HTERT RPE-1 (cell line): ENCODE results near the gene RGS4.

ENCODE experiments used
- in situ Hi-C: fragments of 300-500 bp; cut with MboI; formaldehyde crosslinking; loops from 4 replicates; pipeline ENCODE4 v1.14.3; 2020; ENCODE audit warnings: low sequenced_read_pairs

Gene RGS4

GRCh38 chr1:163069142-163069541 is at the start of gene RGS4:
Gene RGS4, plus strand, starts transcription at chr1:163069361. Its CDS starts 124 bp downstream, at chr1:163069485.
- in situ Hi-C loops, result no loop called here

GRCh38 chr1:163022129-163022528 is 47.0 kb upstream of the RGS4 start:
- in situ Hi-C loops, result no loop called here

DNA sequence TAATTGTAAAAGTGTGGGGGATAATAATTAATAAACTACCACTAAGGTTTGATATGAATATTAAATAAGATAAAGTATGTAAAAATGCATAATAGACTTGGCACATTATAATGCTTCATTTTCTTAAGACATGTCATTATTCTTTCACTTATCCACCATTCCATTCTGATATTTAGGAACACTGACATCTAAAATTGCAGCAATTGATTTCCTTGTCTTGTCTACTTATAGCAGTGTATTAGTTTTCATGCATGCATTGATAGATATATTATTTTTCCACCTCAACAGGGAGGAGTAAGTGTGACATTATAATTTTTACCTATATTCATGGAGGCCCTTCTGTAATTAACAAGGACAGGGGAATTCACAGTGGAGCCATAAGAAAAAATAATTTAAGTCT is 41.6 kb upstream of the RGS4 start:
- in situ Hi-C loops, result no loop called here

- in situ Hi-C loops, result no loop called here
These were observed 39.3 kb upstream of the RGS4 start for GRCh38 chr1:163029901-163030300.

GRCh38 chr1:163035446-163036249 is 33.5 kb upstream of the RGS4 start:
- in situ Hi-C loops, result no loop called here

DNA sequence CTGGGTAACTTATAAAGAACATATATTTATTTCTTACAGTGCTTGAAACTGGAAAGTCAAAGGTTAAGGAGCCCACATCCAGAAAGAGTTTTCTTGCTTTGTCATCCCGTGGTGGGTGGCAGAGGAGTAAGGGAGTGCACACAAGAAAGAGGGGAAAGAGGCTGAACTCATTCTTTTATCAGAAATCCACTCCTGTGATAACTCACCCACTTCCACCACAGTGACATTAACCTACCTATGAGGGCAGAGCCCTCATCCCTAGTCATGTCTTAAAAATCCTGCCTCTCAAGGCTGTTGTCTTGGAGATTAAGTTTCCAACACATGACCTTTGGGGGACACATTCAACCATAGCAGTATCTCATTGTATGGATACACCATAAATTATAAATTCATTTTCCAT is 32.5 kb upstream of the RGS4 start:
- in situ Hi-C loops, result no loop called here

DNA sequence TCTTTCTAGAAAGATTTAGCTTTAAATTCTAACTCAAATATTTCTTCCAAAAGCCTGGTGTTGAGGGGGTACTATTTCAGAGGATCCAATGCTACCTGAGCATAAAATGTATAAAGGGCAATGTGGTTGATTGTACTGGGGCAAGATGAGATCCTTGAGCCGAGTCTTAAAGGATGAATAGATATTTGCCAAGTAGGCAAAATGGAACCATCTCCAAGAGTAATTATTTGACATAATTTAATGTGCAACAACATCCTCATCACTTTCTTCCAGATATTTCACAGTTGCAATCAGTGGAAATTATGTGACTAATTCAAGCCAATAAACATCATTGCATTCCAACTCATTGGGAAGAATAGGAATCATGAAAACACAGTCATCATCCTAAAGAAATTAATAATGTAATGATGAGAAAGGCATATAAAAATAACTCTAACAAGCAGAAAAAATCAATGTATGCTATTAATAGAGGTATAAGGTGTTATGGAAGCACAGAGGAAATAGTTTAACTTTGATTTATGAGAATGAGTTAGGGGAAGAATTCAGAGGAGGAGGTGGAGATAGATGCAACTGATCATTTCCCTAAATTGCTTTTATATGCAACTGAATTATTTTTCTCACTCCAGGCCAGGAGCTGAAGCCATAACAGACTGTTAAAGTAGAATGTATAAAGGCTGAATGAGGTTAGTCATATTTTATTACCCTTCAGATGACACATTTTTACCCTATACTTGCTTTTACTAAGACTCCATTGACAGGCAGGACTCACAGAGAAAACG is 30.0 kb upstream of the RGS4 start:
- in situ Hi-C loops, result no loop called here

GRCh38 chr1:163039707-163040093 is 29.5 kb upstream of the RGS4 start:
- in situ Hi-C loops, result no loop called here

- in situ Hi-C loops, result no loop called here
These were observed 23.1 kb upstream of the RGS4 start for GRCh38 chr1:163046071-163046470.

DNA sequence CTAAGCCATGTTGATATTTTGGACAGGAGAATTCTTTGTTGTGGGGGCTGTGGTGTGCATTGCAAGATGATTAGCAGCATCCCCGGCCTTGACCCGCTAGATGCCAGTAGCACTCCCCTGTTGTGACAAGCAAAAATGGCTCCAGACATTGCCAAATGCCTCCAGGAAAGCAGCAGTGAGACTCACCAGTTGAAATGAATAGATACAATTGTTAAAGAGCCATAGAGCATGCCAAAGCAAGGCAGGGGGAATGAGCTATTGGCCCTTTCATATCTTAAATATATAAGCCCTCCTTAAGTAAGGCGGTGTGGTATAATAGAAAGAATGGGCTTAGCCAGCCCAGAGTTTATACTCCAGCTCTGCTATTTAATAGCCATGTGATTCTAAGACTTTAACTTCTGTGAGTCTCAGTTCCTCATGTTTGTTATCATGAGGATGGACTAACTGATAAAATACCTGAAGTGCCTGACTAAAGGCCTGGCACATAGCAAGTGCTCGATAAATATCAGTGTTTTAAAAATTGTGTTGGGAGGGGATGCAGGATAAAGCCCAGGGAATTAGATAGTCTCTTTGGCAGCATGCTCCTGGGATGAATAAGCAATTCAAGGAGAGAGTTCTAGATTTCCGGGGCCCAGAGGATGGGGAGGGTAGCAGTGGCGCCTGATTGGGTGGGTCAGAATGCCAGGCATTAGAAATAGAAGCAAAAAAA is 21.1 kb upstream of the RGS4 start:
- in situ Hi-C loops, result no loop called here

DNA sequence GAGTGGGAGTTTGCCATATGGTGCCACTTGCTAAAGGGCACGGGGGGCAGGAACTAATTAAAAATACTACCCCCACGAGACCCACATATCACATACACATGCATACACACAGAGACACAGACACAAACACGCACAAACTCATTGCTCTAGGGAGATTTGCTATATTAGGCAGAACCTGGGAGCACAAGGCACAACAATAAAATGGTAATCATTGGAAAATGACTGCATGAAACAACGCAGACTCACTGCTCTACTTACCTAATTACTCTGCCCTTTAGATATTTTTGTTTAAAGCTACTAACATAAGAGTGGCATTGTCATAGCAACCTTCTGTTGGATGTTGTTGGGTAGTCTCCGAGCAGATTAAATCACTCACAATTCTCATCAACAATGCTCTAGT is 20.3 kb upstream of the RGS4 start:
- in situ Hi-C loops, result no loop called here

- in situ Hi-C loops, result no loop called here
These were observed 19.9 kb upstream of the RGS4 start for GRCh38 chr1:163049296-163049695.

DNA sequence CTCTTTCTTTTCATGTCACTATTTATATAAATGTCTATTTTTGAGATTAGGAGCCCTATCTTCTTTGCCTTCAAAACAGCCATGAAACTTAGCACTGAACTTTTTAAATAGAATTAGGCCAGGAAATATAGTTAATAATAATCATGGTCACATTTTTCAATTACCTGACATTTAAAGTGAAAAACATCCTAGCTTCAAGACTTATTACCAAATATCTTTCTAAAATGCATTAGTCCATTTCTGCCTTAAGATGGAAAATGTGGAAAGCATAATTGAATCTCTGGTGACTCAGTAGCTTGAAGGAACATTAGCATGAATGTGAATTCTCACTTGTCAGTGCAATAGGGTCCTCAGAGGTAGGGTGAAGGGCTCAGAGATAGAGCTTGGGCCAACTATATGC is 18.7 kb upstream of the RGS4 start:
- in situ Hi-C loops, result no loop called here

- in situ Hi-C loops, result no loop called here
These were observed 15.0 kb upstream of the RGS4 start for GRCh38 chr1:163054181-163054591.

- in situ Hi-C loops, result no loop called here
These were observed 14.2 kb upstream of the RGS4 start for GRCh38 chr1:163055005-163055404.

GRCh38 chr1:163055531-163055930 is 13.6 kb upstream of the RGS4 start:
- in situ Hi-C loops, result no loop called here

DNA sequence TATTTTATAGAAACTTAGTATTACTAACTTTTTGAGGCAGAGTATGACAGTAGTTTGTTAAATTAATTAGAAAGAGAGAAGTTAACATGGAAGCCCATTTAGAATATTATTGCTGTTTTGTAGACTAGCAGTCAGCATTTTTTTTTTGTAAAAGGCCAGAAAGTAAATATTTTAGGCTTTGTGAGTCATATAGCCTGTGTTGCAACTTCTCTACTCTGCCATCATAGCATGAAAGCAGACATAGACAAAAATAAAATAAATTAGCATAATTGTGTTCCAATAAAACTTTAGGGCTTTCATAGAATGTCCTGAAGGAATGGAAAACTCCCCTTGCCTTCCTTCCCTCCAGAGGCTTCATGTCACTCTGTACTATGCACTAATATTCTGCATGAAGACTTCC is 12.3 kb upstream of the RGS4 start:
- in situ Hi-C loops, result no loop called here

GRCh38 chr1:163060343-163061007 is 8.7 kb upstream of the RGS4 start:
- in situ Hi-C loops, result no loop called here

DNA sequence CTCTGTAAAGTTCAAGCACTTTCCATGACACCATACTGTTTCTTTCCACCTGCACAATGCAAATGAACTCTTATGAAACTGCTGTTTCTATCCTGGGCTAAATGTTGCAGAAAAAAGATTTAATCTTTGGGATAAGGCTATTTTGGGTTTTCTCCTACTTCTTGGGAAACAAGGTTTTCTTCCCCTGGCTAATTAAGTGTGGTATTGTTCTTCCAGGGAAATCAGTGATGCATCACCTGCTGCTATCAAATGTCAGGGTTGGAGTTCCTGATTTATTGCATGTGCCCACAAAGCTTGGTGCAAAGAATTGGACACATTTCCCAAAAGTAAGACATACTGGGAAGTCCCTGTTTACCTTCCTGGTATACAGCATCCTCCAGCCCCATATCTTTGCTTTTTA is 6.0 kb upstream of the RGS4 start:
- in situ Hi-C loops, result no loop called here

GRCh38 chr1:163063610-163064009 is 5.6 kb upstream of the RGS4 start:
- in situ Hi-C loops, result no loop called here

- in situ Hi-C loops, result no loop called here
These were observed 3.0 kb upstream of the RGS4 start for GRCh38 chr1:163066168-163066567.
